ENCODE data around the gene PTPRD. TPM values are rescaled to one million over a fixed set of nuclear protein-coding genes. Genes with fewer than 3 reads are reported as not detected.

The PTPRD gene
- total RNA-seq, 1 donor from 2014 or later = 139 TPM

GRCh38 chr9:9752722-9753121 is 860.1 kb downstream of the PTPRD start:
- DNase-seq (ENCODE audit: low read depth, low spot score) = no peak
- H3K27me3 Mint-ChIP-seq (ENCODE audit: low read depth) = no peaks in the 10 kb centered on the region
- peaks cover 32% of the 10 kb centered on the region for H3K4me1 Mint-ChIP-seq
- H3K27ac Mint-ChIP-seq (ENCODE audit: unreplicated experiment) = peak overlapping the region; percentile 73
- no peaks in the 10 kb centered on the region for H3K9me3 Mint-ChIP-seq
- peak overlapping the region; percentile 10 for H3K4me3 Mint-ChIP-seq
- no peaks in the 10 kb centered on the region for H3K36me3 Mint-ChIP-seq (ENCODE audit: low read depth)
- no peak for TF ChIP-seq CTCF (conservative IDR thresholded peaks at IDR 0.05)

GRCh38 chr9:9751996-9752395 is 860.8 kb downstream of the PTPRD start:
- no peaks in the 10 kb centered on the region for H3K9me3 Mint-ChIP-seq
- H3K27ac Mint-ChIP-seq (ENCODE audit: unreplicated experiment) = peak overlapping the region; percentile 23
- peaks cover 32% of the 10 kb centered on the region for H3K4me1 Mint-ChIP-seq
- no peak overlapping the region for H3K4me3 Mint-ChIP-seq
- no peak for DNase-seq (ENCODE audit: low read depth, low spot score)
- TF ChIP-seq CTCF (conservative IDR thresholded peaks at IDR 0.05) = no peak
- H3K36me3 Mint-ChIP-seq (ENCODE audit: low read depth) = no peaks in the 10 kb centered on the region
- H3K27me3 Mint-ChIP-seq (ENCODE audit: low read depth) = no peaks in the 10 kb centered on the region

- DNase-seq (ENCODE audit: low read depth, low spot score) = no peak
- Mint-ChIP-seq H3K36me3 (ENCODE audit: low read depth) (no peaks in the 10 kb centered on the region), H3K9me3 (no peaks in the 10 kb centered on the region), H3K27ac (ENCODE audit: unreplicated experiment) (no peak overlapping the region), H3K4me1 (peaks cover 28% of the 10 kb centered on the region), H3K27me3 (ENCODE audit: low read depth) (no peaks in the 10 kb centered on the region), H3K4me3 (no peak overlapping the region)
- no peak for TF ChIP-seq CTCF (conservative IDR thresholded peaks at IDR 0.05)
Observed at GRCh38 chr9:9750719-9751118, 862.1 kb downstream of the PTPRD start.

- peaks cover 23% of the 10 kb centered on the region for H3K4me1 Mint-ChIP-seq
- no peak for DNase-seq (ENCODE audit: low read depth, low spot score)
- H3K36me3 Mint-ChIP-seq (ENCODE audit: low read depth) = no peaks in the 10 kb centered on the region
- no peaks in the 10 kb centered on the region for H3K9me3 Mint-ChIP-seq
- H3K4me3 Mint-ChIP-seq = no peak overlapping the region
- no peaks in the 10 kb centered on the region for H3K27me3 Mint-ChIP-seq (ENCODE audit: low read depth)
- H3K27ac Mint-ChIP-seq (ENCODE audit: unreplicated experiment) = no peak overlapping the region
- TF ChIP-seq CTCF (conservative IDR thresholded peaks at IDR 0.05) = no peak
Observed at GRCh38 chr9:9749591-9749990, 863.2 kb downstream of the PTPRD start.

- TF ChIP-seq CTCF (conservative IDR thresholded peaks at IDR 0.05) = no peak
- Mint-ChIP-seq H3K9me3 (no peaks in the 10 kb centered on the region), H3K4me3 (no peak overlapping the region), H3K4me1 (peaks cover 7% of the 10 kb centered on the region), H3K36me3 (ENCODE audit: low read depth) (no peaks in the 10 kb centered on the region), H3K27ac (ENCODE audit: unreplicated experiment) (no peak overlapping the region), H3K27me3 (ENCODE audit: low read depth) (no peaks in the 10 kb centered on the region)
- no peak for DNase-seq (ENCODE audit: low read depth, low spot score)
Observed at GRCh38 chr9:9747787-9748186, 865.0 kb downstream of the PTPRD start.

GRCh38 chr9:9746826-9747225 is 866.0 kb downstream of the PTPRD start:
- Mint-ChIP-seq H3K4me3 (no peak overlapping the region), H3K9me3 (no peaks in the 10 kb centered on the region), H3K27me3 (ENCODE audit: low read depth) (no peaks in the 10 kb centered on the region), H3K4me1 (no peaks in the 10 kb centered on the region), H3K36me3 (ENCODE audit: low read depth) (no peaks in the 10 kb centered on the region), H3K27ac (ENCODE audit: unreplicated experiment) (no peak overlapping the region)
- DNase-seq (ENCODE audit: low read depth, low spot score) = no peak
- no peak for TF ChIP-seq CTCF (conservative IDR thresholded peaks at IDR 0.05)

Measured in neural crest cell (in vitro differentiated cells).